Measurements from ENCODE around the gene ADGRG6. TPM values are rescaled to one million over a fixed set of nuclear protein-coding genes. Genes with fewer than 3 reads are reported as not detected.

The ADGRG6 gene
- total and polyA plus RNA-seq, 2 donors (not counting 1 experiment from before 2014, with no cell fraction given): 0.03 TPM; not detected in 1

DNA sequence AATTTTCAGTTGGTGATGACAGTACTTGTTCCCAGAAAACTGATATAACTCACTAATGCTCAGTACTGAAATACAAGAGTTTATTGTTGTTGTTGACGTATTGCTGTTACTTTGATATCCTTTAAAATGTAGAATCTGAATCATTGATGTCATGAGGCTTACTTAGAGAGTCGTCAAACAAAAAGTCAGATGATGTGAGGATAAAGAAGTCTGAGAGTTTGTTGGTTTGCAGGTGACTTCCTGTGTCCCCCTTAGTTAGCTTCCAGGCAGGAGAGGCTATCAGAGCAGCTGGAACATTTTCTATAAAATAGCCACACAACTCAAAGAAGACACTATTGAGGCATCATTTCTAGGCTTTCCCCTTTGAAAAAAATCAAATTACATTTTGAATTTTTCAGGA, 97.9 kb downstream of the ADGRG6 start:
- 100% methylated on average over 1 of the region's 2 CpGs for WGBS (ENCODE audit: insufficient coverage)
- Histone ChIP-seq H3K9ac (ENCODE audit: low read length) (no peak overlapping the region), H2AFZ (ENCODE audit: insufficient read depth, low read depth, low read length, poor library complexity, severe bottlenecking) (no peak overlapping the region), H4K20me1 (ENCODE audit: control insufficient read depth, insufficient read depth, low read length, poor library complexity, severe bottlenecking) (no peaks in the 10 kb centered on the region), H3K4me1 (ENCODE audit: control insufficient read depth in 2 of 2, insufficient read depth in 2 of 2, low read length in 2 of 2) (peaks cover 0 to 8% of the 10 kb centered on the region in 2 donors), H3K36me3 (replicated peaks in 1 of 2; ENCODE audit: control extremely low read depth in 1 of 2, control insufficient read depth in 1 of 2, extremely low read depth in 1 of 2, insufficient read depth in 2 of 2, low read length in 1 of 2) (no peaks in the 10 kb centered on the region), H3K27me3 (replicated peaks in 1 of 4; ENCODE audit: control extremely low read depth in 1 of 4, control insufficient read depth in 3 of 4, insufficient read depth in 4 of 4, low read length in 3 of 4) (no peaks in the 10 kb centered on the region), H3K27ac (ENCODE audit: low read length in 2 of 2) (no peak overlapping the region), H3K79me2 (ENCODE audit: control insufficient read depth, insufficient read depth, low read length) (no peaks in the 10 kb centered on the region), H3K9me3 (ENCODE audit: control extremely low read depth in 1 of 3, control insufficient read depth in 2 of 3, insufficient read depth in 1 of 3, low read length in 2 of 3) (no peaks in the 10 kb centered on the region), H3K4me2 (replicated peaks; ENCODE audit: low read depth, low read length, poor library complexity, severe bottlenecking) (no peak overlapping the region), H3K4me3 (ENCODE audit: control extremely low read depth in 1 of 5, extremely low read depth in 1 of 5, insufficient read depth in 1 of 5, low read depth in 2 of 5, low read length in 4 of 5) (no peak overlapping the region)
- ChIA-PET POLR2A (no interaction called here), CTCF (no interaction called here)
- intact Hi-C loops (cut with micrococcal nuclease): no loop called here
- ATAC-seq (ENCODE audit: low read depth): no peak
- Mint-ChIP-seq H3K27me3 (peaks cover 4% of the 10 kb centered on the region), H3K27ac (no peak overlapping the region), H3K4me1 (peaks cover 7% of the 10 kb centered on the region), H3K4me3 (no peak overlapping the region), H3K9me3 (ENCODE audit: insufficient read depth) (no peaks in the 10 kb centered on the region)
- TF ChIP-seq, protein P1, sequence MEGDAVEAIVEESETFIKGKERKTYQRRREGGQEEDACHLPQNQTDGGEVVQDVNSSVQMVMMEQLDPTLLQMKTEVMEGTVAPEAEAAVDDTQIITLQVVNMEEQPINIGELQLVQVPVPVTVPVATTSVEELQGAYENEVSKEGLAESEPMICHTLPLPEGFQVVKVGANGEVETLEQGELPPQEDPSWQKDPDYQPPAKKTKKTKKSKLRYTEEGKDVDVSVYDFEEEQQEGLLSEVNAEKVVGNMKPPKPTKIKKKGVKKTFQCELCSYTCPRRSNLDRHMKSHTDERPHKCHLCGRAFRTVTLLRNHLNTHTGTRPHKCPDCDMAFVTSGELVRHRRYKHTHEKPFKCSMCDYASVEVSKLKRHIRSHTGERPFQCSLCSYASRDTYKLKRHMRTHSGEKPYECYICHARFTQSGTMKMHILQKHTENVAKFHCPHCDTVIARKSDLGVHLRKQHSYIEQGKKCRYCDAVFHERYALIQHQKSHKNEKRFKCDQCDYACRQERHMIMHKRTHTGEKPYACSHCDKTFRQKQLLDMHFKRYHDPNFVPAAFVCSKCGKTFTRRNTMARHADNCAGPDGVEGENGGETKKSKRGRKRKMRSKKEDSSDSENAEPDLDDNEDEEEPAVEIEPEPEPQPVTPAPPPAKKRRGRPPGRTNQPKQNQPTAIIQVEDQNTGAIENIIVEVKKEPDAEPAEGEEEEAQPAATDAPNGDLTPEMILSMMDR (IDR thresholded peaks at IDR 0.05): no peak
- no peak for TF ChIP-seq EZH2 (IDR thresholded peaks at IDR 0.05; ENCODE audit: borderline replicate concordance, insufficient read depth, low read depth, low read length, poor library complexity, severe bottlenecking)
- DNase-seq: no peak

DNA sequence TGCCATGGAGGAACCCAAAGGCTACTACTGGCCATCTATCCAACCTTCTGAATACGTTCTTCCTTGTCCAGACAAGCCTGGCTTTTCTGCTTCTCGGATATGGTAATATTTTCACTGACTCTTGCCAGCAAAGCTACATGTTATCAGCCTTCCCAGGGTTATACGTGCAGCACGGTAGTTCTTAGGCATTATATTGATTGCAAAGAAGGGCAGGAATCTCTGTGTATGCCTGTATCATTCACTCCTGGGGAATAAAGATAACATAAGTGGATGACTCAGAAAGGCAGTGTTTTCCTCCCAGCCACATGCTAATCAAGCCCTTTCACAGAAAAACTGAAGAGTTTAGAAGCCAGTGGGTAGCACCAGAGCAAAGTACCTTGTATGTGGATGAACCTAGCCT, 98.7 kb downstream of the ADGRG6 start:
- H3K4me1 ChIP-seq (ENCODE audit: control insufficient read depth in 2 of 2, insufficient read depth in 2 of 2, low read length in 2 of 2): peaks cover 0 to 5% of the 10 kb centered on the region in 2 donors
- no peak overlapping the region for H3K9ac ChIP-seq (ENCODE audit: low read length)
- WGBS (ENCODE audit: insufficient coverage): 41% methylated on average over 2 of the region's 4 CpGs
- Mint-ChIP-seq H3K4me3 (no peak overlapping the region), H3K9me3 (ENCODE audit: insufficient read depth) (no peaks in the 10 kb centered on the region), H3K4me1 (peaks cover 7% of the 10 kb centered on the region), H3K27me3 (peaks cover 4% of the 10 kb centered on the region), H3K27ac (no peak overlapping the region)
- ATAC-seq (ENCODE audit: low read depth): no peak
- ChIA-PET POLR2A (no interaction called here), CTCF (no interaction called here)
- no peaks in the 10 kb centered on the region for H3K36me3 ChIP-seq (replicated peaks in 1 of 2; ENCODE audit: control extremely low read depth in 1 of 2, control insufficient read depth in 1 of 2, extremely low read depth in 1 of 2, insufficient read depth in 2 of 2, low read length in 1 of 2)
- H3K79me2 ChIP-seq (ENCODE audit: control insufficient read depth, insufficient read depth, low read length): no peaks in the 10 kb centered on the region
- DNase-seq: no peak
- intact Hi-C loops (cut with micrococcal nuclease): no loop called here
- no peak overlapping the region for H3K27ac ChIP-seq (ENCODE audit: low read length in 2 of 2)
- H3K4me2 ChIP-seq (replicated peaks; ENCODE audit: low read depth, low read length, poor library complexity, severe bottlenecking): no peak overlapping the region
- no peaks in the 10 kb centered on the region for H4K20me1 ChIP-seq (ENCODE audit: control insufficient read depth, insufficient read depth, low read length, poor library complexity, severe bottlenecking)
- TF ChIP-seq, protein P1 (IDR thresholded peaks at IDR 0.05): no peak
- no peak for TF ChIP-seq EZH2 (IDR thresholded peaks at IDR 0.05; ENCODE audit: borderline replicate concordance, insufficient read depth, low read depth, low read length, poor library complexity, severe bottlenecking)
- no peak overlapping the region for H3K4me3 ChIP-seq (ENCODE audit: control extremely low read depth in 1 of 5, extremely low read depth in 1 of 5, insufficient read depth in 1 of 5, low read depth in 2 of 5, low read length in 4 of 5)
- no peaks in the 10 kb centered on the region for H3K27me3 ChIP-seq (replicated peaks in 1 of 4; ENCODE audit: control extremely low read depth in 1 of 4, control insufficient read depth in 3 of 4, insufficient read depth in 4 of 4, low read length in 3 of 4)
- no peak overlapping the region for H2AFZ ChIP-seq (ENCODE audit: insufficient read depth, low read depth, low read length, poor library complexity, severe bottlenecking)
- H3K9me3 ChIP-seq (ENCODE audit: control extremely low read depth in 1 of 3, control insufficient read depth in 2 of 3, insufficient read depth in 1 of 3, low read length in 2 of 3): no peaks in the 10 kb centered on the region

Data from B cell (primary cell).